OCI-LY7 (cell line): Measurements from ENCODE around the gene DTNA.

ENCODE experiments used
- EZH2phosphoT487 ChIP-seq: fragments of 200-600 bp; sonication (generic); IDR thresholded peaks from 2 replicates; pipeline ENCODE4 v1.6.1; 2018; ENCODE audit warnings: low read depth, borderline replicate concordance, mild to moderate bottlenecking, mixed run types, antibody characterized with exemption, low read length, moderate library complexity, mixed read lengths
- TF ChIP-seq, protein P1 (sequence below): fragments of 200-600 bp; sonication (generic); conservative IDR thresholded peaks from 2 replicates; pipeline ENCODE4 v1.5.1; 2014; ENCODE audit warnings: mild to moderate bottlenecking, antibody characterized with exemption, low read length, moderate library complexity, mixed read lengths

DNA sequence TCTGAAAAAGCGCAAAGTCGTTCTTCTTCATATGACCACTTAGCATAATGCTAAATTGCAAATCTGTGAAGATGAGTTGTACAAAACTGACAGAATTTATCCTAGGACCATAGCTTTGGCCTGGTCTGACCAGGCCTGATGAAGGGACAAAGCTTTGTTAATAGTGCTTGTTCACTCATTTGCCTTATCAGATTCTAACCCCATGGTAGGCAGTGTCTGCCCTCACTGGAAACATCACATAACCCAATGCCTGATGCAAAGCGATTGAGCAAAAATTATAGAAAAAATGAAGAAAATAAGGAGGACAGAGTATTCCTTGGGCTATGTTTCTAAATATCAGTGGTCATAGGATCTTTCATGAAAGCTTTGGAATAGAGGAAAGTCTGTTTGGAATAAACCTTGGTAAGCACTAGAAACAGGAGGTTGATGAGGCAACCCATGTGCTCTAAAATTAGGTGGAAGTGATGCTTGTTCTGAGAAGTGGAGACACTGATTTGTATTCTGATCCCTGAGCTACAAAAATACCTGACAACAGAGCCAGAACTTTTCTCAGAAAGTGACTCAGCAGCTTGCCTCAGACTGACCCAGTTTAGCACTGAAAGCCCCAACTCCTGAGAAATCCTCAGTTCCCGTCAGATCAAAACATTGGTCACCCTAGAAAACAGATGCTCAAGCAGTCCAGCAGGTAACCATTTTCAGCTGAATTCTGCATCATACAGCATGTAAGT lies 199.7 kb downstream of the DTNA start:
- TF ChIP-seq, protein P1, sequence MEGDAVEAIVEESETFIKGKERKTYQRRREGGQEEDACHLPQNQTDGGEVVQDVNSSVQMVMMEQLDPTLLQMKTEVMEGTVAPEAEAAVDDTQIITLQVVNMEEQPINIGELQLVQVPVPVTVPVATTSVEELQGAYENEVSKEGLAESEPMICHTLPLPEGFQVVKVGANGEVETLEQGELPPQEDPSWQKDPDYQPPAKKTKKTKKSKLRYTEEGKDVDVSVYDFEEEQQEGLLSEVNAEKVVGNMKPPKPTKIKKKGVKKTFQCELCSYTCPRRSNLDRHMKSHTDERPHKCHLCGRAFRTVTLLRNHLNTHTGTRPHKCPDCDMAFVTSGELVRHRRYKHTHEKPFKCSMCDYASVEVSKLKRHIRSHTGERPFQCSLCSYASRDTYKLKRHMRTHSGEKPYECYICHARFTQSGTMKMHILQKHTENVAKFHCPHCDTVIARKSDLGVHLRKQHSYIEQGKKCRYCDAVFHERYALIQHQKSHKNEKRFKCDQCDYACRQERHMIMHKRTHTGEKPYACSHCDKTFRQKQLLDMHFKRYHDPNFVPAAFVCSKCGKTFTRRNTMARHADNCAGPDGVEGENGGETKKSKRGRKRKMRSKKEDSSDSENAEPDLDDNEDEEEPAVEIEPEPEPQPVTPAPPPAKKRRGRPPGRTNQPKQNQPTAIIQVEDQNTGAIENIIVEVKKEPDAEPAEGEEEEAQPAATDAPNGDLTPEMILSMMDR = no peak
- TF ChIP-seq EZH2phosphoT487 = no peak
